GM12864 (cell line): ENCODE measurements around the gene GRHL3.

Experiments
- DNase-seq: peaks from one replicate; pipeline ENCODE4 v3.0.0-alpha.2; 2011; ENCODE audit warnings: low read depth
- H3K4me3 ChIP-seq: 2 replicates; pipeline ENCODE4 v1.5.1; 2011; ENCODE audit warnings: mild to moderate bottlenecking, low read depth, low read length, control low read depth
- TF ChIP-seq, protein P1 (sequence below): IDR thresholded peaks from 2 replicates; pipeline ENCODE4 v1.5.1; 2011; ENCODE audit warnings: low read depth, mild to moderate bottlenecking, moderate library complexity, low read length, control low read depth, inconsistent platforms; ENCODE audit errors: missing control alignments

Gene GRHL3

DNA sequence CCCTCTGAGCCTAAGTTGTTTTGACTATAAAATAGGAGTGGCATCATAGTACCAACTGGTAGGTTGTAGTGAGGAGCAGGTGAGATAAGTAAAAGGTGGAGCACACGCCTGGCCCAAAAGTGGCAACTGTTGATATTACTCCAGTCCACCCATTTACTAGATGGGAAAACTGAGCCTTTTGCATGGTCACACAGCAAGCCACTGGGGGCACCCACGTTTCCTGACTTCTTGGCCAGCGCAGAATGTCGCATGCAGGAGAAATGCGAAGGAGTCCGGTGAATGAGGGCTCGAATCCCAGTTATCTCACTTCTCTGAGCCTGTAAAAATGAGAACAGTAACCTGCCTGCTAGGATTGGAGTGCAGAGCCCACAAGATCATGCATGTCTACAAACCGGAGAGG lies 20.8 kb downstream of the GRHL3 start:
- H3K4me3 ChIP-seq = no peak overlapping the region
- DNase-seq = no peak
- TF ChIP-seq, protein P1, sequence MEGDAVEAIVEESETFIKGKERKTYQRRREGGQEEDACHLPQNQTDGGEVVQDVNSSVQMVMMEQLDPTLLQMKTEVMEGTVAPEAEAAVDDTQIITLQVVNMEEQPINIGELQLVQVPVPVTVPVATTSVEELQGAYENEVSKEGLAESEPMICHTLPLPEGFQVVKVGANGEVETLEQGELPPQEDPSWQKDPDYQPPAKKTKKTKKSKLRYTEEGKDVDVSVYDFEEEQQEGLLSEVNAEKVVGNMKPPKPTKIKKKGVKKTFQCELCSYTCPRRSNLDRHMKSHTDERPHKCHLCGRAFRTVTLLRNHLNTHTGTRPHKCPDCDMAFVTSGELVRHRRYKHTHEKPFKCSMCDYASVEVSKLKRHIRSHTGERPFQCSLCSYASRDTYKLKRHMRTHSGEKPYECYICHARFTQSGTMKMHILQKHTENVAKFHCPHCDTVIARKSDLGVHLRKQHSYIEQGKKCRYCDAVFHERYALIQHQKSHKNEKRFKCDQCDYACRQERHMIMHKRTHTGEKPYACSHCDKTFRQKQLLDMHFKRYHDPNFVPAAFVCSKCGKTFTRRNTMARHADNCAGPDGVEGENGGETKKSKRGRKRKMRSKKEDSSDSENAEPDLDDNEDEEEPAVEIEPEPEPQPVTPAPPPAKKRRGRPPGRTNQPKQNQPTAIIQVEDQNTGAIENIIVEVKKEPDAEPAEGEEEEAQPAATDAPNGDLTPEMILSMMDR = no peak

DNA sequence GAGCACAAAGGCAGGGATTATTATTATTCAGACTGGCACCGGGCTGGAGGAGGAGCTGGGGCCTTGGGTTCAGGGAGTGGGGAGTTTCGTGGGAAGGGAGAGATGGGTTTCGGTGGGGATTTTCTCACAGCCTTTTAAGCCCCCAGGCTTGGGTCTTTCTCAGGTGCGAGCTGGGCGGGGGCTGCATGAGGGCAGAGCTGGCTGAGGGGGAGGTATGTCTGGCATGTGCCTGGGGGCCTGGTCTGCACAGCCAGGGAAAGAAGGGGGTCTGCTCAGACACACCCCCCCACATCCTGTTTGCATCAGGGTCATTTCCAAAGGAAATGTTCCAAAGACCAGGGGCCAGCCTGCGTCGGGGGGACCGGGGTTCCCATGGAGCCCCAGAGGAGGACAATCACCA lies 21.6 kb downstream of the GRHL3 start:
- TF ChIP-seq, protein P1 = no peak

DNA sequence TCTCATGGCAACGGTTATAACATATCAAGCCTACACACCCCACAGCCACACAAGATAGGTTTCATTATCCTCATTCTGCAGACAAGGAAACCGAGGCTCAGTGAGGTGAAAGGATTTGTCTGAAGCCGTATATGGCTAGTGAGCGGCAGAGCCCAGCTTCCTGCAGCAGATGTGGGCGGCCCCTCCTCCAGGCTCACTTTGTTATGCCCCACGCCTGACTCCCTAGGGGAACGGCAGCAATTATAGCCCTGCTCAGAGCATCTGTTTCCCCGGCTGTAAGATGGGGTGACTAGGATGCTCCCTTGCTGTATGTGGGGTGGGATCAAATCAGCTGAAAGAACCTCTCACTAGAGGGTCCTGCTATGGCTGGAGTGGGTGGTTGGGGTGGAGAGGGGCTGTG lies 22.1 kb downstream of the GRHL3 start:
- H3K4me3 ChIP-seq = no peak overlapping the region
- no peak for DNase-seq
- TF ChIP-seq, protein P1 = no peak

More for the DNA sequence above, 21.6 kb downstream of the GRHL3 start:
- no peak for DNase-seq
- H3K4me3 ChIP-seq = no peak overlapping the region

DNA sequence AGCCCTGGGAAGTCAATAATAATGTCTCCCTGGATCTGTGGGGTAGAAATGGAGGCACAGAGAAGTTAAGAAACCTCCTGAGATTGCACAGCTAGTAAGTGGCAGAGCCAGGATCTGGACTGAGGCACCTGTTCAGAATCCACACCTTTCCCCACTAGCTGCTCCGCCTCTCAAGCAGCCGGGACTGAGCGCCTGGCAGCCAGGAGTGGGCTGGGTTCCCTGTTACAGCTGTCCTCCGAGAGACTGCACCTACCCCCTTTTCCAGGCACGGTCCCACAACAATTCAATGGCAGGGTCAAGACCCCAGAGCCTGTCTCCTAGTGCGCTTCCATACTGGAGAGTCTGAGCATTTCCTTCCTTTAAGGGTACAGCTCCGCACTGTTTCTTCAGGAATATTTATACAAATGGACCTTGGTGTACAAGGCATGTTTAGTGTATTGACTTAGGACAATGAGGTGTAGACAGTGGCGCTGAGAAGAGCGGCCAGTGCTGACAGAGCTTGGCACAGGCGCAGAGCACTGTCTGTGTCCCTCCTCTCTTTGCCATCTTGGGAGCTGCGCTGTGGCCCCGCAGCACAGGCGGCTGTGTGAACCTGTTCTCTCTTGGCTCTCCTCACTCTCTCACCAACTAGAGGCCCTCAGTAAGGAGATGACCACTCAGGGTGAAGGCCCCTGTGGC lies 24.4 kb downstream of the GRHL3 start:
- TF ChIP-seq, protein P1 = no peak
- no peak overlapping the region for H3K4me3 ChIP-seq
- no peak for DNase-seq

DNA sequence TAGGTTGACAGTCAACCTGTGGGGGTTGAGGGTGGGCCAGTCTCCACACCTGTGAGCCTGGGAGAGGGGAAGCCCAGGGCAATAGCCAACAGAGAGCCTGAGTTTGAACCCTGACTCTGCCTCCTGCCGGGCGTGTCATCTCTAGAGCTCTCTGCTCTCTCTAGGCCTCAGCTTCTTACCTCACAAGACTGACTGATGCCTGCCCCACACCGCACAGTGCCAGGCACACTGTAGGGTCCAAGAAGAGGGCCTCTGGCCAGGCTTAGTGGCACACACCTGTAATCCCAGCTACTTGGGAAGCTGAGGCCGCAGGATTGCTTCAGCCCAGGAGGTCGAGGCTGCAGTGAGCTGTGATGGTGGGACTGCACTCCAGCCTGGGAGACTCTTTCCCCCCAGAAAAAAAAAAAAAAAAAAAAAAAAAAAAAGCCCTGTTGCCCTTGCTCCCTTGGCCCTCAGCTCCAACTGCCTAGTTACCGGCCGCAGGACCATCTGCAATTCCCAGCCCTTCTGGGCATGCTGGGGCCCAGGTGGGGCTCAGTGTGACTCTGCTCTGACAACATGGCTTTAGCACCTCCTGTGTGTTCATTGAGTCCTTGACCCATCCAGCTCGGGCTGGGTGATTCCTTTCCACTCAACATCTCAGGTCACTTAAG lies 25.1 kb downstream of the GRHL3 start:
- DNase-seq = no peak
- no peak overlapping the region for H3K4me3 ChIP-seq
- TF ChIP-seq, protein P1 = no peak

DNA sequence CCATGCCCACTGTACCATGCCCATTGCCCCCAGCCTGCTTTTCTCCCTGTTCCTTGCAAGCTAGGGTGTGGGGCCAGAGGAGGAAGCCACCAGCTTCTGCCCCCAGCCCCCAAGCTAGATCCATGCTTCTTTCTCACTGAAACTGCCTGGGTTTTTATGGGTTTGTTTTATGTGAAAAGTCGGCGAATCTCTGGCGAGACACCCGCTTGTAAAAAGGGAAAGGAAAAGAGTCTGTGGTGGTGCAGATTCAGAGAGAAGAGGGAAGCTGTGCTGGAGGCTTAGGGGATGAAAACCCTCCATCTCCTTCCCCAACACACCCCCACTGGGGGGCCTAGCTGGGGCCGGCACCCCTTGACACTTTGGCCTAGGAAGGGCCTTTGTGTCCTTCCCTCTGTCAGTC lies 26.2 kb downstream of the GRHL3 start:
- no peak overlapping the region for H3K4me3 ChIP-seq
- no peak for DNase-seq
- TF ChIP-seq, protein P1 = no peak
